Activated CD8-positive, alpha-beta memory T cell treated with anti-CD3 and anti-CD28 coated beads, Interleukin-2, amount 50 U/mL, for 1 hour (primary cell): ENCODE data around the gene IQSEC3.

ENCODE experiments used
- DNase-seq: peaks from one replicate; pipeline ENCODE4 v3.0.0-alpha.2; 2020; ENCODE audit errors: extremely low read depth

Gene IQSEC3

GRCh38 chr12:163406-163986, 96.9 kb downstream of the IQSEC3 start:
- no peak for DNase-seq

DNA sequence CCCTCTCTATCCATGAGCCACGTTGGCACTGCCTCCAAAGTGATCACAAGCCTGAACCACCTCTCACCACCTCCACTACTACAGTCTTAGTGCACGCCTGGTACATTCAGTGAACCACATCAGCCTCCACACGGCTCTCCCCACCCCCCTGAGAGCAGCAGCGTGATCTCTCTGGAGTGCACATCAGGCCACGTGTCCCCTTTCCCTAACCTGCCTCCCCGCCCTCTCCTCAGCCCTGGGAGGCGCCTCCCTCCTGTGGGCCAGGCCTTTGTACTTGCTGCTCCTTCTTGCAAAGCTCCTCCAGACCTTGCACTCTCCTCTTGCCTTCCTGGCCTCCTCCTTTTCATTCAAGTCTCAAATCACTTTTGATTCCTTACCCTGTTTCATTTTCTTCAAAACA, 97.6 kb downstream of the IQSEC3 start:
- no peak for DNase-seq

- no peak for DNase-seq
Measured at GRCh38 chr12:165862-166368, 99.3 kb downstream of the IQSEC3 start.

- no peak for DNase-seq
Measured at GRCh38 chr12:166425-167075, 100.0 kb downstream of the IQSEC3 start.

GRCh38 chr12:167959-168600, 101.5 kb downstream of the IQSEC3 start:
- DNase-seq = no peak

GRCh38 chr12:168763-169525, 102.4 kb downstream of the IQSEC3 start:
- no peak for DNase-seq

DNA sequence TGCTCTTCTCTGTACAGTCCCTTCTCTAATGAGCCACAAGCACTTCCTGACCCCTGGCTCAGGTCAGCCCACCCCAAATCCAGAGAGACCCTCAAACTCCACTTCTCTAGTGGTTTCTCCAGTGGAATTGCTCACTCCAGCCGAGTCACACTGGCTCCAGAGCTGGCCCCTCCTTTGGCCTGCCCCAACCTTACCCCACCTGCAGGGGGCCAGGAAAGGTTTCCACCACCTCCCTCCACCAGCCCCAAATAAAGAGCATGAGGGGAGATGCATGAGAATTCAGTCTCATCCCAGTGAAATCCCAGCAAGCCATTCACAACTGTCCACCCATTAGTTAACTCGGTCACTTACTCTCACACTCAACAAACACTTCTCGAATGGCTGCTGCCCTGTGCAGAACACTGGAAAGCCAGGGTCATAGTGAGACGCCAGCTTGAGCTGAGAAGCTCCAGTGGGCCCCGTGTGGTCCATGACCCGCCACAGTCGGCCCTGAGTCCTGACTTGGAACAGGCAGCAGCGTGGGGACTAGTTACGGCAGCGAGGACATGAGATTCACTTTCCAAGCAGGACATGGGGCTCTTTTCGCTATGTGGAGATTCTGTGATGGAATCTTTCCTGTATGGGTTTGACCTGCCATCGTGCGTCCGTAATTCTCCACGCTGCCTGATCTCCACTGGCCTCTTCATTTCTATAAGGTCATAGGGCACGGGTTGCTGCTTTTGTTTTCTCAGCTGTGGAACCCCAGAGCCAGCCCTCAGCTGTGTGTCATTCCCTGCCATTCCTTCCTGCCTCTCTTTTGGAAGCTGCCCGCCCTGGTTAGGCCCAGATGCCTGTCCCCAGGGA, 103.2 kb downstream of the IQSEC3 start:
- DNase-seq = no peak

GRCh38 chr12:170371-171225, 104.0 kb downstream of the IQSEC3 start:
- no peak for DNase-seq

DNA sequence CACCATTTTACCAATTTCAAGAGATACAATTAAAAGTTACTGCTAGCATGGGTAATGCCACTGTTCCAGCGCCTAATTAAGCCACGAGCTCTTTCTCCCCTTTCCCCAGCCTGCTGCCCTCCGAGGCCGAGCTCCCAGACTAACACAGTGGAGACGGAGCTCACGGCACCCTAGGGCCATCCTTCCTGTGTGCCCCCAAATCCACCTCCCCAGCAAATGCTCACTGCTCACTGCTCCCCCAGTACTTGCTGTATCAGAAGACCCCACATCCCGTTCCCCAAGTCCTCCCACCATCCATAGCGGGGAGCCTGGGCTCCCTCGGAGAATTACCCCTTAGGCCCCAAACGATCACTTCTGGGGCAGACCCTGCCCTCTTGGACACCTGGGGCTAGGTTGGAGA, 104.7 kb downstream of the IQSEC3 start:
- no peak for DNase-seq

DNA sequence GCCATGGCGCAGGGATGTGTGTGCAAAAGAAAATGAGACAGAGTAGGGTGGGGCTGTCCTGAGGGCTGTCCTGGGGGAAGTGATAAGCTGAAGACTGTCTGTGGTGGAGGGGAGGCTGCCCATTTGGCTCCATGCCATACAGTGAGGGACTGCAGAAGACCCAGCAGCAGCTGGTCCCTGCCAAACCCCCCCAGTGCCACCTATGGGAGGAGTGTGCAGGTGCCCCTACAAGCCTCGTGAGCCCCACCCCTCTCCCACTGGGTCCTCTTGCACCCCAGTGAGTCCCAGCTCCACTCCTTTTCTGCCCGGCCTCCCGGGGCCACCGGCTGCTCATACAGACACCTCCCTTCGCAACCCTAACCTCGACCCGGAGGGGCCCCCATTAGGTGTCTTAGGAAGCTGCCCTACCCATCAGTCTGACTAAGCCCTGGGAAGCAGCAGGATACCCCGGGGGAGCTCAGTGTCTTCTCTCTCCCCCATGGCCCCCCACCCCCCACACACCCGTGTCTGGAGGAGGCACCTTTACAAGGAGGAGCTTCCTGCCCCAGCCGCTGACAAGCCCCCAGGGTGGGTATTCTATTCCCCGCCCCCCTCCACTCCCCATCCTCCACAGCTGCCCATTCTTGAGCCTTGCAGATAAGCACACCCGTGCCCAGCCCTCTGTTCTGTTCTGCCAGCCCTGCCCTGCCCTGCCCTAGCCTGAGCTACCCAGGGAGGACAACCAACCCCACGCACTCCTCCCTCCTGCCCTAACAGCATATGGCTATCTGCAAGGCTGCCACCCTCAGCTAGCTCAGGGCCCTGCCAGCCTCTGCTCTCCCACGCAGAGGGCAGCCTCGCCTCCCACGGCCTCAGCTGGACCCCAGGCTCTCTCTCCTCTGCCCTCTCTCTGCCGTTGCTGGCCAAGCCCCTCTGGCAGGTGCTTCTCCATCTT, 105.4 kb downstream of the IQSEC3 start:
- DNase-seq = no peak

GRCh38 chr12:172732-173161, 106.2 kb downstream of the IQSEC3 start:
- DNase-seq = no peak

- no peak for DNase-seq
Measured at GRCh38 chr12:174124-174523, 107.6 kb downstream of the IQSEC3 start.

DNA sequence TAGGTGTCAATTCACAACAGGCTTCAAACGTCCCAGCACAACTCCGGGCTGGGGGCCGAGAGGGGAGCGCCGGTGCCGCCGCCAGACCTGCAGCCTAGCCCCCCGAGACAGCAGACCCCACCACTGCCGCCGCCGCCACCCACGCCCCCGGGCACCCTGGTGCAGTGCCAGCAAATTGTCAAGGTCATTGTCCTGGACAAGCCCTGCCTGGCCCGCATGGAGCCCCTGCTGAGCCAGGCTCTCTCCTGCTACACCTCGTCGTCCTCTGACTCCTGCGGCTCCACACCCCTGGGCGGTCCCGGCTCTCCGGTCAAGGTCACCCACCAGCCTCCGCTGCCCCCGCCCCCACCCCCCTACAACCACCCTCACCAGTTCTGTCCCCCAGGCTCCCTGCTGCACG, 108.0 kb downstream of the IQSEC3 start:
- no peak for DNase-seq

DNA sequence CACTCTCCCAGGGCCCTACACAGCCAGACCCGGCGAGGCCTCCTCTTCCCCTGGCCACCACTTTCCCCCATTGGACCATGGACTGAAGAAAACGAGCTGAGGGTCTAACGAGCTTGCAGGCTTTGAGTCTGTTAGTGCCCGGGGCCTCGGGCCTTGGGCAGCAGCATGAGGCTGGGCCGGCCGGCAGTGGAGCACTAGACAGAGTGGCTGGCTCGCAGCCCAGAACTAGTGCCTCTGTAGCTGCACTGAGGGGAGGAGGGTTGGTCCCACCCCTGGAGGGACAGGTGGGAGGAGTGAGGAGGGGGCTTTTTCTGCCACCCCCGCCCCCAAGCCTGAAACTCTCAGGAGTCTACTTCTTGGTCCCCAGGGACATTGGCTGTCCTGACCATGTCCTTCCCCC, 108.7 kb downstream of the IQSEC3 start:
- no peak for DNase-seq

DNA sequence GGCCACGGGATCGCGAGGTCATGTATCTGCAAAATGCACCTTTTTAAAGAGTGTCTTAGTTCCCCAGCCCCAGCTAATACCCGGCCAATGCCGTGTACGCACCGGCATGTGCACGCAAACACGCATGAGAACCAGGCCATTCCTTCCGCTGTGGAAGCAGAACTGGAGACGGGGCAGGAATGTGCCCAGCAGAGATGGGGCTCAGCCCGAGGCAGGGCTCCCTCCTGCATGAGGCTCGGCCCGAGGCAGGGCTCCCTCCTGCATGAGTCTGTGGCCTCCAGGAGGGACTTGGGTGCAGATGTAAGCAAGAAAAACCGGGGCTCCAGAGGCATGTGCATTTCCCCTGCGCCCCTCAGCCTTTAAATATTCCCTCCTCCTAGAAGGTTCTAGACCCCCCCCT, 109.2 kb downstream of the IQSEC3 start:
- DNase-seq = no peak

GRCh38 chr12:176321-177181, 110.0 kb downstream of the IQSEC3 start:
- no peak for DNase-seq

DNA sequence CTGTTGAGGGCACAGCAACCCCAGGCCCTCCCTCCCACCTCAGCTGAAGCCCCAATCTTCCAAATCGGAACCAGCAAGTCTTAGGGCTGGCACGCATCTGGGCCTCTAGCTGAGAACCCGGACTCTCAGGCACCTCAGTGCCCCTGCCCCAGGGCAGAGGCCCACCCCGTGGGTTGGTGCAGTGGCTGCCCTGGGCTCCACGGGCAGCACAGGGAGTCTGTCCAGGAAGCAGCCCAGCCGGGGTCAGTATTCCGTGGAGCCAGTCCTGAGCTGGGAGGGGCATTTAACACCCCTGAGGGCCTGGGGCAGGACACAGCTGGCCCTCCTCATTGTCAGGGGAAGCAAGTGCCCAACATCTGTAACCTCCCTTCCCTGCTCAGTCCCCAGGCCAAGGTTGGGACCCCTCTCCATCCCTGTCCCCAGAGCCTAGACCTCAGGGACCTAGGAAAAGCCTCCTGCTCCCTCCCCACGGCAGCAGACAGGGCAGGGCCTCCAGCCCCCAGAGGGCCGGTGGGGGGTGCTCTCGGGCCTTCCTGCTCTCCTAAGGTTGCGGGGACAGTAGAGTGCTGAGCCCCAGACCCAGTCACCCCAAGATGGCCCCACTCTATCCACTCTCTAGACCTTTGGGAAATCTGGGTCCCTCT, 110.9 kb downstream of the IQSEC3 start:
- no peak for DNase-seq
